ENCODE measurements around the gene EML4. TPM values are rescaled to one million over a fixed set of nuclear protein-coding genes. Genes with fewer than 3 reads are reported as not detected.

Gene EML4
- total and polyA plus RNA-seq, 9 of the 15 experiments (the other 6 are each of a cell fraction or from before 2014, with no cell fraction given) = 14.7 to 48.3 (median 36.5) TPM

DNA sequence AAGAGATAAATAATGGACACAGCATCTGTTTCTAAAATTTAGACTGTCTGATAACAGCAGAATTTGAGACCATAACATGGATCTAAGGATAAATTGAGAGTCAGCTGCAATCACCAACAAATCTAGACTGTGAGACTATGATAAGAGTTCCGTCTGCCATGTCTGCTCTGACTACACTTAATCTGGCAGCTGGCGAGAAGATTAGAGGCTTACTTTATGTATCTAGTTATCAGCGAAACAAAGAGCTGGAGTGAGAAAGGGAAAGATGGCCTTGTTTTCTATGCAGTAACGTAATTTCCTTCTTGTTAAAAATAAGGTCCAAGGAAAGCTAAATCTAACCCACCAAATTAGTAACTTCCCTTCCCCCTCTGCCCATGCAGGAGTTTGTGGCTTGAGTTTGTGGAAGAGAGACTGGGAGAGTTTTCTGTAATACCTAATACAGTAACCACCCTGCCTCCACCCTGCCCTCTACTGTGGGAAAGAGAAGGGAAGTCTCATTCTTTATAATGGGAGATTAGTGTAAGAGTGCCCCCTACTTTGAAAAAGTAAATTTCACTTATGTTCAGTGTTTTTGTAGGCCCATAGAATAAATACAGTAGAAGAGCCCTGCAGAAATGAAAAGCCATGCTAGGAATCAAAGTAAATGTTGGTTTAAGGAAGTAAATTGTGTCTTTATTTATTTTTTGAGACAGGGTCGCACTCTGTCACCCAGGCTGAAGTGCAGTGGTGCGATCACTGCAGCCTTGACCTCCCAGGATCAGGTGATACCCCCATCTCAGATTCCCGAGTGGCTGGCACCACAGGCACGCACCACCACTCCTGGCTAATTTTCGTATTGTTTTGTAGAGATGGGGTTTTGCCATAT, 27.5 kb downstream of the EML4 start (continued):
- TF ChIP-seq, protein P1, sequence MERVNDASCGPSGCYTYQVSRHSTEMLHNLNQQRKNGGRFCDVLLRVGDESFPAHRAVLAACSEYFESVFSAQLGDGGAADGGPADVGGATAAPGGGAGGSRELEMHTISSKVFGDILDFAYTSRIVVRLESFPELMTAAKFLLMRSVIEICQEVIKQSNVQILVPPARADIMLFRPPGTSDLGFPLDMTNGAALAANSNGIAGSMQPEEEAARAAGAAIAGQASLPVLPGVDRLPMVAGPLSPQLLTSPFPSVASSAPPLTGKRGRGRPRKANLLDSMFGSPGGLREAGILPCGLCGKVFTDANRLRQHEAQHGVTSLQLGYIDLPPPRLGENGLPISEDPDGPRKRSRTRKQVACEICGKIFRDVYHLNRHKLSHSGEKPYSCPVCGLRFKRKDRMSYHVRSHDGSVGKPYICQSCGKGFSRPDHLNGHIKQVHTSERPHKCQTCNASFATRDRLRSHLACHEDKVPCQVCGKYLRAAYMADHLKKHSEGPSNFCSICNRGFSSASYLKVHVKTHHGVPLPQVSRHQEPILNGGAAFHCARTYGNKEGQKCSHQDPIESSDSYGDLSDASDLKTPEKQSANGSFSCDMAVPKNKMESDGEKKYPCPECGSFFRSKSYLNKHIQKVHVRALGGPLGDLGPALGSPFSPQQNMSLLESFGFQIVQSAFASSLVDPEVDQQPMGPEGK (CRISPR knock-in tag; IDR thresholded peaks at IDR 0.05; ENCODE audit: borderline replicate concordance) = no peak
- TF ChIP-seq, protein P2, sequence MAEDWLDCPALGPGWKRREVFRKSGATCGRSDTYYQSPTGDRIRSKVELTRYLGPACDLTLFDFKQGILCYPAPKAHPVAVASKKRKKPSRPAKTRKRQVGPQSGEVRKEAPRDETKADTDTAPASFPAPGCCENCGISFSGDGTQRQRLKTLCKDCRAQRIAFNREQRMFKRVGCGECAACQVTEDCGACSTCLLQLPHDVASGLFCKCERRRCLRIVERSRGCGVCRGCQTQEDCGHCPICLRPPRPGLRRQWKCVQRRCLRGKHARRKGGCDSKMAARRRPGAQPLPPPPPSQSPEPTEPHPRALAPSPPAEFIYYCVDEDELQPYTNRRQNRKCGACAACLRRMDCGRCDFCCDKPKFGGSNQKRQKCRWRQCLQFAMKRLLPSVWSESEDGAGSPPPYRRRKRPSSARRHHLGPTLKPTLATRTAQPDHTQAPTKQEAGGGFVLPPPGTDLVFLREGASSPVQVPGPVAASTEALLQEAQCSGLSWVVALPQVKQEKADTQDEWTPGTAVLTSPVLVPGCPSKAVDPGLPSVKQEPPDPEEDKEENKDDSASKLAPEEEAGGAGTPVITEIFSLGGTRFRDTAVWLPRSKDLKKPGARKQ (CRISPR knock-in tag; IDR thresholded peaks at IDR 0.05) = no peak
- no peak for TF ChIP-seq ZFPM2 (CRISPR knock-in tag; IDR thresholded peaks at IDR 0.05)
- TF ChIP-seq, protein P3, sequence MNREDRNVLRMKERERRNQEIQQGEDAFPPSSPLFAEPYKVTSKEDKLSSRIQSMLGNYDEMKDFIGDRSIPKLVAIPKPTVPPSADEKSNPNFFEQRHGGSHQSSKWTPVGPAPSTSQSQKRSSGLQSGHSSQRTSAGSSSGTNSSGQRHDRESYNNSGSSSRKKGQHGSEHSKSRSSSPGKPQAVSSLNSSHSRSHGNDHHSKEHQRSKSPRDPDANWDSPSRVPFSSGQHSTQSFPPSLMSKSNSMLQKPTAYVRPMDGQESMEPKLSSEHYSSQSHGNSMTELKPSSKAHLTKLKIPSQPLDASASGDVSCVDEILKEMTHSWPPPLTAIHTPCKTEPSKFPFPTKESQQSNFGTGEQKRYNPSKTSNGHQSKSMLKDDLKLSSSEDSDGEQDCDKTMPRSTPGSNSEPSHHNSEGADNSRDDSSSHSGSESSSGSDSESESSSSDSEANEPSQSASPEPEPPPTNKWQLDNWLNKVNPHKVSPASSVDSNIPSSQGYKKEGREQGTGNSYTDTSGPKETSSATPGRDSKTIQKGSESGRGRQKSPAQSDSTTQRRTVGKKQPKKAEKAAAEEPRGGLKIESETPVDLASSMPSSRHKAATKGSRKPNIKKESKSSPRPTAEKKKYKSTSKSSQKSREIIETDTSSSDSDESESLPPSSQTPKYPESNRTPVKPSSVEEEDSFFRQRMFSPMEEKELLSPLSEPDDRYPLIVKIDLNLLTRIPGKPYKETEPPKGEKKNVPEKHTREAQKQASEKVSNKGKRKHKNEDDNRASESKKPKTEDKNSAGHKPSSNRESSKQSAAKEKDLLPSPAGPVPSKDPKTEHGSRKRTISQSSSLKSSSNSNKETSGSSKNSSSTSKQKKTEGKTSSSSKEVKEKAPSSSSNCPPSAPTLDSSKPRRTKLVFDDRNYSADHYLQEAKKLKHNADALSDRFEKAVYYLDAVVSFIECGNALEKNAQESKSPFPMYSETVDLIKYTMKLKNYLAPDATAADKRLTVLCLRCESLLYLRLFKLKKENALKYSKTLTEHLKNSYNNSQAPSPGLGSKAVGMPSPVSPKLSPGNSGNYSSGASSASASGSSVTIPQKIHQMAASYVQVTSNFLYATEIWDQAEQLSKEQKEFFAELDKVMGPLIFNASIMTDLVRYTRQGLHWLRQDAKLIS (CRISPR knock-in tag; IDR thresholded peaks at IDR 0.05) = no peak
- TF ChIP-seq ZNF263 (CRISPR knock-in tag; IDR thresholded peaks at IDR 0.05; ENCODE audit: borderline replicate concordance) = no peak
- TF ChIP-seq, protein P4, sequence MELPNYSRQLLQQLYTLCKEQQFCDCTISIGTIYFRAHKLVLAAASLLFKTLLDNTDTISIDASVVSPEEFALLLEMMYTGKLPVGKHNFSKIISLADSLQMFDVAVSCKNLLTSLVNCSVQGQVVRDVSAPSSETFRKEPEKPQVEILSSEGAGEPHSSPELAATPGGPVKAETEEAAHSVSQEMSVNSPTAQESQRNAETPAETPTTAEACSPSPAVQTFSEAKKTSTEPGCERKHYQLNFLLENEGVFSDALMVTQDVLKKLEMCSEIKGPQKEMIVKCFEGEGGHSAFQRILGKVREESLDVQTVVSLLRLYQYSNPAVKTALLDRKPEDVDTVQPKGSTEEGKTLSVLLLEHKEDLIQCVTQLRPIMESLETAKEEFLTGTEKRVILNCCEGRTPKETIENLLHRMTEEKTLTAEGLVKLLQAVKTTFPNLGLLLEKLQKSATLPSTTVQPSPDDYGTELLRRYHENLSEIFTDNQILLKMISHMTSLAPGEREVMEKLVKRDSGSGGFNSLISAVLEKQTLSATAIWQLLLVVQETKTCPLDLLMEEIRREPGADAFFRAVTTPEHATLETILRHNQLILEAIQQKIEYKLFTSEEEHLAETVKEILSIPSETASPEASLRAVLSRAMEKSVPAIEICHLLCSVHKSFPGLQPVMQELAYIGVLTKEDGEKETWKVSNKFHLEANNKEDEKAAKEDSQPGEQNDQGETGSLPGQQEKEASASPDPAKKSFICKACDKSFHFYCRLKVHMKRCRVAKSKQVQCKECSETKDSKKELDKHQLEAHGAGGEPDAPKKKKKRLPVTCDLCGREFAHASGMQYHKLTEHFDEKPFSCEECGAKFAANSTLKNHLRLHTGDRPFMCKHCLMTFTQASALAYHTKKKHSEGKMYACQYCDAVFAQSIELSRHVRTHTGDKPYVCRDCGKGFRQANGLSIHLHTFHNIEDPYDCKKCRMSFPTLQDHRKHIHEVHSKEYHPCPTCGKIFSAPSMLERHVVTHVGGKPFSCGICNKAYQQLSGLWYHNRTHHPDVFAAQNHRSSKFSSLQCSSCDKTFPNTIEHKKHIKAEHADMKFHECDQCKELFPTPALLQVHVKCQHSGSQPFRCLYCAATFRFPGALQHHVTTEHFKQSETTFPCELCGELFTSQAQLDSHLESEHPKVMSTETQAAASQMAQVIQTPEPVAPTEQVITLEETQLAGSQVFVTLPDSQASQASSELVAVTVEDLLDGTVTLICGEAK (IDR thresholded peaks at IDR 0.05) = no peak
- TF ChIP-seq, protein P4 (CRISPR knock-in tag; IDR thresholded peaks at IDR 0.05) = no peak
